ENCODE results near the gene MYO10.

MYO10 gene

DNA sequence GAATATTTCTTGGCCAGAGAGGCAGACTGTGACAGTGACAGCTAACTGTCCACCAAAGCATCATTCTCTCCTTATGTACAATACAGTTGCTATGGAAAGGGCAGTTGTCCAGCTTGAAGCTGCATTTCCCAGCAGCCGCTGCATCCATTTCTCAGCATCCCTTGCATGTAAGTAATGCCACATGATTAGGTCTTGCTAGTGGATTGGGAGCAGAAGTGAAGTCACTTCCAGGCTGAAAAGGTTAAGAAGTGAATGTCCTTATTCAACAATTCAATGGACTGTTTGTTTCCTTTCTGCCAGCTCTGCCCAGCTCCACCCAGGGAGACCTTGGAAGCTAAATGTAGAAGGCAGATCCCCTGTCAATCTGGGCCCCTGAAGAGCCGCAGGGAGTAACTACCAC, 293.2 kb downstream of the MYO10 start:
- no peak for TF ChIP-seq ZNF747 (tag by site-specific recombination; IDR thresholded peaks at IDR 0.05)
- TF ChIP-seq ZNF610 (tag by site-specific recombination; IDR thresholded peaks at IDR 0.05; ENCODE audit: borderline replicate concordance) = no peak
- TF ChIP-seq ZNF701 (tag by site-specific recombination; IDR thresholded peaks at IDR 0.05) = no peak
- TF ChIP-seq MEIS1 (CRISPR knock-in tag; IDR thresholded peaks at IDR 0.05; ENCODE audit: borderline replicate concordance) = no peak
- TF ChIP-seq, protein P1, sequence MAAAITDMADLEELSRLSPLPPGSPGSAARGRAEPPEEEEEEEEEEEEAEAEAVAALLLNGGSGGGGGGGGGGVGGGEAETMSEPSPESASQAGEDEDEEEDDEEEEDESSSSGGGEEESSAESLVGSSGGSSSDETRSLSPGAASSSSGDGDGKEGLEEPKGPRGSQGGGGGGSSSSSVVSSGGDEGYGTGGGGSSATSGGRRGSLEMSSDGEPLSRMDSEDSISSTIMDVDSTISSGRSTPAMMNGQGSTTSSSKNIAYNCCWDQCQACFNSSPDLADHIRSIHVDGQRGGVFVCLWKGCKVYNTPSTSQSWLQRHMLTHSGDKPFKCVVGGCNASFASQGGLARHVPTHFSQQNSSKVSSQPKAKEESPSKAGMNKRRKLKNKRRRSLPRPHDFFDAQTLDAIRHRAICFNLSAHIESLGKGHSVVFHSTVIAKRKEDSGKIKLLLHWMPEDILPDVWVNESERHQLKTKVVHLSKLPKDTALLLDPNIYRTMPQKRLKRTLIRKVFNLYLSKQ (tag by site-specific recombination; IDR thresholded peaks at IDR 0.05; ENCODE audit: borderline replicate concordance) = no peak
- TF ChIP-seq ZNF843 (tag by site-specific recombination; IDR thresholded peaks at IDR 0.05) = no peak
- TF ChIP-seq GLI2 (tag by site-specific recombination; IDR thresholded peaks at IDR 0.05; ENCODE audit: borderline replicate concordance, low read depth) = no peak
- TF ChIP-seq ZNF391 (tag by site-specific recombination; IDR thresholded peaks at IDR 0.05; ENCODE audit: borderline replicate concordance, low read depth) = no peak
- TF ChIP-seq ZNF184 (tag by site-specific recombination; IDR thresholded peaks at IDR 0.05) = no peak
- TF ChIP-seq ZNF223 (tag by site-specific recombination; IDR thresholded peaks at IDR 0.05) = no peak
- H3K27ac ChIP-seq (ENCODE audit: extremely low read depth, low read depth, low read length) = no peak overlapping the region
- no peaks in the 10 kb centered on the region for H3K9me3 ChIP-seq (ENCODE audit: control insufficient read depth, insufficient read depth, low read depth, low read length)
- no peak overlapping the region for H3K4me3 ChIP-seq (ENCODE audit: low read depth, low read length)
- H3K4me1 ChIP-seq (ENCODE audit: control insufficient read depth, insufficient read depth, low read length) = no peaks in the 10 kb centered on the region
- no peaks in the 10 kb centered on the region for H3K36me3 ChIP-seq (ENCODE audit: control insufficient read depth in 2 of 2, insufficient read depth in 1 of 2, low read length in 2 of 2)
- POLR2A ChIA-PET = no interaction called here
- CTCF ChIA-PET = interaction anchor here (0.6 to 0.7 kb wide), 2 partner anchors 24 to 677 kb away, joined by 3 to 4 read pairs; no protein-coding TSS in a partner anchor

GRCh38 chr5:16639206-16639605, 296.9 kb downstream of the MYO10 start:
- no peaks in the 10 kb centered on the region for H3K9me3 ChIP-seq (ENCODE audit: control insufficient read depth, insufficient read depth, low read depth, low read length)
- no peak for TF ChIP-seq ZFP3 (tag by site-specific recombination; IDR thresholded peaks at IDR 0.05; ENCODE audit: low read depth)
- POLR2A ChIA-PET = interaction anchor here (0.5 kb wide), 1 partner anchor 10 kb away, joined by 4 read pairs; no protein-coding TSS in a partner anchor
- CTCF ChIA-PET = no interaction called here
- no peaks in the 10 kb centered on the region for H3K4me1 ChIP-seq (ENCODE audit: control insufficient read depth, insufficient read depth, low read length)
- no peak overlapping the region for H3K4me3 ChIP-seq (ENCODE audit: low read depth, low read length)
- no peaks in the 10 kb centered on the region for H3K36me3 ChIP-seq (ENCODE audit: control insufficient read depth in 2 of 2, insufficient read depth in 1 of 2, low read length in 2 of 2)
- no peak overlapping the region for H3K27ac ChIP-seq (ENCODE audit: extremely low read depth, low read depth, low read length)

DNA sequence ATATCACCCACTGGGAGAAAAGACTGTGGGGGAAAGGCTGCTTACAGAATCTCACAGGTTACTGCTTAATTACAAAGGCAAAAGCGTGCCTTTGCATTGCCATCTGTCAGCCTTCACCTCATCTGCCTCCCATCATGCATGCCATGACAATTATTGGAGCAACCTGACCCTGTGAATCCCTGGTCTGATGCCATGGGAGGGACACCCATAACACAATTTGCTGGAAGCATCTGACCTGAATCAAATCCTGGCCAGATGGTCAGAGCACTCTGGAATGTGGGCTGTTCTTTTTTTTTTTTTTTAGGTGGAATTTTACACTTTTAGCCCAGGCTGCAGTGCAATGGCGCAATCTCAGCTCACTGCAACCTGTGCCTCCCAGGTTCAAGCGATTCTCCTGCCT, 307.7 kb downstream of the MYO10 start:
- TF ChIP-seq, protein P2, sequence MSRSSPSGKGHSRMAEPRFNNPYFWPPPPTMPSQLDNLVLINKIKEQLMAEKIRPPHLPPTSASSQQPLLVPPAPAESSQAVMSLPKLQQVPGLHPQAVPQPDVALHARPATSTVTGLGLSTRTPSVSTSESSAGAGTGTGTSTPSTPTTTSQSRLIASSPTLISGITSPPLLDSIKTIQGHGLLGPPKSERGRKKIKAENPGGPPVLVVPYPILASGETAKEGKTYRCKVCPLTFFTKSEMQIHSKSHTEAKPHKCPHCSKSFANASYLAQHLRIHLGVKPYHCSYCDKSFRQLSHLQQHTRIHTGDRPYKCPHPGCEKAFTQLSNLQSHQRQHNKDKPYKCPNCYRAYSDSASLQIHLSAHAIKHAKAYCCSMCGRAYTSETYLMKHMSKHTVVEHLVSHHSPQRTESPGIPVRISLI (tag by site-specific recombination; IDR thresholded peaks at IDR 0.05) = no peak
- TF ChIP-seq ZNF548 (tag by site-specific recombination; IDR thresholded peaks at IDR 0.05) = no peak
- no peak for TF ChIP-seq KLF16 (tag by site-specific recombination; IDR thresholded peaks at IDR 0.05)
- TF ChIP-seq SCRT2 (tag by site-specific recombination; IDR thresholded peaks at IDR 0.05) = no peak
- TF ChIP-seq, protein P1 (tag by site-specific recombination; IDR thresholded peaks at IDR 0.05; ENCODE audit: borderline replicate concordance) = no peak
- TF ChIP-seq OVOL3 (tag by site-specific recombination; IDR thresholded peaks at IDR 0.05) = no peak
- TF ChIP-seq ZNF660 (tag by site-specific recombination; IDR thresholded peaks at IDR 0.05) = no peak
- no peak for TF ChIP-seq ZNF561 (tag by site-specific recombination; IDR thresholded peaks at IDR 0.05; ENCODE audit: borderline replicate concordance)
- TF ChIP-seq SP7 (tag by site-specific recombination; IDR thresholded peaks at IDR 0.05) = no peak
- no peak for TF ChIP-seq ZNF335 (tag by site-specific recombination; conservative IDR thresholded peaks at IDR 0.05)
- no peak for TF ChIP-seq ZFP37 (tag by site-specific recombination; IDR thresholded peaks at IDR 0.05)
- no peak for TF ChIP-seq ZNF658 (tag by site-specific recombination; IDR thresholded peaks at IDR 0.05)
- TF ChIP-seq, protein P3, sequence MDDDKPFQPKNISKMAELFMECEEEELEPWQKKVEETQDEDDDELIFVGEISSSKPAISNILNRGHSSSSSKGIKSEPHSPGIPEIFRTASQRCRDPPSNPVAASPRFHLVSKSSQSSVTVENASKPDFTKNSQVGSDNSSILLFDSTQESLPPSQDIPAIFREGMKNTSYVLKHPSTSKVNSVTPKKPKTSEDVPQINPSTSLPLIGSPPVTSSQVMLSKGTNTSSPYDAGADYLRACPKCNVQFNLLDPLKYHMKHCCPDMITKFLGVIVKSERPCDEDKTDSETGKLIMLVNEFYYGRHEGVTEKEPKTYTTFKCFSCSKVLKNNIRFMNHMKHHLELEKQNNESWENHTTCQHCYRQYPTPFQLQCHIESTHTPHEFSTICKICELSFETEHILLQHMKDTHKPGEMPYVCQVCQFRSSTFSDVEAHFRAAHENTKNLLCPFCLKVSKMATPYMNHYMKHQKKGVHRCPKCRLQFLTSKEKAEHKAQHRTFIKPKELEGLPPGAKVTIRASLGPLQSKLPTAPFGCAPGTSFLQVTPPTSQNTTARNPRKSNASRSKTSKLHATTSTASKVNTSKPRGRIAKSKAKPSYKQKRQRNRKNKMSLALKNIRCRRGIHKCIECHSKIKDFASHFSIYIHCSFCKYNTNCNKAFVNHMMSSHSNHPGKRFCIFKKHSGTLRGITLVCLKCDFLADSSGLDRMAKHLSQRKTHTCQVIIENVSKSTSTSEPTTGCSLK (tag by site-specific recombination; IDR thresholded peaks at IDR 0.05) = no peak
- TF ChIP-seq ZNF623 (tag by site-specific recombination; IDR thresholded peaks at IDR 0.05) = no peak
- no peak for TF ChIP-seq ZNF747 (tag by site-specific recombination; IDR thresholded peaks at IDR 0.05)
- TF ChIP-seq SP2 (tag by site-specific recombination; IDR thresholded peaks at IDR 0.05) = no peak
- no peak for TF ChIP-seq YY1 (tag by site-specific recombination; IDR thresholded peaks at IDR 0.05)
- TF ChIP-seq ZNF211 (tag by site-specific recombination; IDR thresholded peaks at IDR 0.05; ENCODE audit: low read depth) = no peak
- no peak for TF ChIP-seq ZSCAN23 (tag by site-specific recombination; IDR thresholded peaks at IDR 0.05)
- H3K36me3 ChIP-seq (ENCODE audit: control insufficient read depth in 2 of 2, insufficient read depth in 1 of 2, low read length in 2 of 2) = no peaks in the 10 kb centered on the region
- H3K9me3 ChIP-seq (ENCODE audit: control insufficient read depth, insufficient read depth, low read depth, low read length) = no peaks in the 10 kb centered on the region
- H3K4me3 ChIP-seq (ENCODE audit: low read depth, low read length) = no peak overlapping the region
- CTCF ChIA-PET = no interaction called here
- no peak overlapping the region for H3K27ac ChIP-seq (ENCODE audit: extremely low read depth, low read depth, low read length)
- POLR2A ChIA-PET = no interaction called here
- H3K4me1 ChIP-seq (ENCODE audit: control insufficient read depth, insufficient read depth, low read length) = no peaks in the 10 kb centered on the region
